Left ventricle myocardium inferior (tissue), 1 donor: ENCODE measurements around the gene FRK. TPM values are rescaled to one million over a fixed set of nuclear protein-coding genes. Genes with fewer than 3 reads are reported as not detected.

Experiments
- DNase-seq: peaks from one replicate; pipeline ENCODE4 v3.0.0-alpha.2; 2020
- H3K27ac ChIP-seq: fragments of 200-600 bp; replicated peaks from 2 replicates; pipeline ENCODE4 v1.8.0; 2021
- H3K27me3 ChIP-seq: fragments of 200-600 bp; 2 replicates; pipeline ENCODE4 v1.8.0; 2021; ENCODE audit warnings: low read depth
- H3K36me3 ChIP-seq: fragments of 200-600 bp; 2 replicates; pipeline ENCODE4 v1.8.0; 2021
- H3K4me1 ChIP-seq: fragments of 200-600 bp; 2 replicates; pipeline ENCODE4 v1.8.0; 2021
- H3K4me3 ChIP-seq: fragments of 200-600 bp; 2 replicates; pipeline ENCODE4 v1.8.0; 2021; ENCODE audit warnings: mild to moderate bottlenecking, moderate library complexity
- H3K9me3 ChIP-seq: fragments of 200-600 bp; replicated peaks from 2 replicates; pipeline ENCODE4 v1.8.0; 2021
- CTCF ChIP-seq: fragments of 200-600 bp; IDR thresholded peaks from 2 replicates; pipeline ENCODE4 v1.8.0; 2021; ENCODE audit warnings: antibody characterized with exemption, mild to moderate bottlenecking, borderline replicate concordance
- intact Hi-C: fragments of 100-400 bp; cut with micrococcal nuclease; formaldehyde crosslinking; loops from one replicate; pipeline ENCODE4 v1.11.0; 2022
- total RNA-seq: library from RNA; stranded (reverse); fragmentation: NEBNext Ultra II Directional; extraction: Animal tissue kit (Norgen Biotek cat#: 25700); gene quantifications from one replicate; pipeline ENCODE4 v1.2.1, GENCODE V29; 2021
- donor health status: DM: no; HTN: yes; CAD: no; lungs with severe emphysema.

FRK gene
- total RNA-seq, 1 donor from 2014 or later, result 11.2 TPM

GRCh38 chr6:116074732-116075390 is 14.2 kb upstream of the FRK start:
- Histone ChIP-seq H3K36me3 (no peaks in the 10 kb centered on the region), H3K27me3 (no peaks in the 10 kb centered on the region), H3K9me3 (no peaks in the 10 kb centered on the region), H3K4me1 (peaks cover 9% of the 10 kb centered on the region), H3K4me3 (no peak overlapping the region), H3K27ac (no peak overlapping the region)
- DNase-seq, result no peak
- TF ChIP-seq CTCF, result no peak
- intact Hi-C loops, result no loop called here

- DNase-seq, result no peak
- TF ChIP-seq CTCF, result no peak
- intact Hi-C loops, result no loop called here
- peaks cover 9% of the 10 kb centered on the region for H3K4me1 ChIP-seq
- no peak overlapping the region for H3K4me3 ChIP-seq
- no peaks in the 10 kb centered on the region for H3K27me3 ChIP-seq
- no peaks in the 10 kb centered on the region for H3K36me3 ChIP-seq
- no peak overlapping the region for H3K27ac ChIP-seq
- no peaks in the 10 kb centered on the region for H3K9me3 ChIP-seq
Observed at GRCh38 chr6:116073765-116074440, 13.2 kb upstream of the FRK start.

- H3K4me3 ChIP-seq, result no peak overlapping the region
- H3K9me3 ChIP-seq, result no peaks in the 10 kb centered on the region
- H3K27ac ChIP-seq, result no peak overlapping the region
- intact Hi-C loops, result no loop called here
- H3K4me1 ChIP-seq, result peaks cover 9% of the 10 kb centered on the region
- H3K27me3 ChIP-seq, result no peaks in the 10 kb centered on the region
- no peak for TF ChIP-seq CTCF
- H3K36me3 ChIP-seq, result no peaks in the 10 kb centered on the region
- no peak for DNase-seq
Observed at GRCh38 chr6:116072368-116072767, 11.7 kb upstream of the FRK start.

- Histone ChIP-seq H3K4me3 (no peak overlapping the region), H3K27me3 (no peaks in the 10 kb centered on the region), H3K27ac (no peak overlapping the region), H3K4me1 (peaks cover 9% of the 10 kb centered on the region), H3K9me3 (no peaks in the 10 kb centered on the region), H3K36me3 (no peaks in the 10 kb centered on the region)
- DNase-seq, result no peak
- TF ChIP-seq CTCF, result no peak
- intact Hi-C loops, result no loop called here
Observed at GRCh38 chr6:116070616-116071389, 10.1 kb upstream of the FRK start.

GRCh38 chr6:116070101-116070500 is 9.4 kb upstream of the FRK start:
- Histone ChIP-seq H3K36me3 (no peaks in the 10 kb centered on the region), H3K27me3 (no peaks in the 10 kb centered on the region), H3K9me3 (no peaks in the 10 kb centered on the region), H3K4me1 (peaks cover 6% of the 10 kb centered on the region), H3K27ac (no peak overlapping the region), H3K4me3 (no peak overlapping the region)
- TF ChIP-seq CTCF, result no peak
- DNase-seq, result no peak
- intact Hi-C loops, result no loop called here
